HG03064 (cell line): ENCODE measurements around the gene GRID2.
"Not testable (repeated sequence)": the region's sequence is repeated elsewhere in the genome, so short reads cannot be mapped to it uniquely, and the experiment has no call there.

Experiments
- ATAC-seq: cut with Tn5 transposase; IDR thresholded peaks from one replicate; pipeline ENCODE4 v1.9.1; 2021; ENCODE audit warnings: low read depth; ENCODE audit not compliant: unreplicated experiment

GRID2 gene

DNA sequence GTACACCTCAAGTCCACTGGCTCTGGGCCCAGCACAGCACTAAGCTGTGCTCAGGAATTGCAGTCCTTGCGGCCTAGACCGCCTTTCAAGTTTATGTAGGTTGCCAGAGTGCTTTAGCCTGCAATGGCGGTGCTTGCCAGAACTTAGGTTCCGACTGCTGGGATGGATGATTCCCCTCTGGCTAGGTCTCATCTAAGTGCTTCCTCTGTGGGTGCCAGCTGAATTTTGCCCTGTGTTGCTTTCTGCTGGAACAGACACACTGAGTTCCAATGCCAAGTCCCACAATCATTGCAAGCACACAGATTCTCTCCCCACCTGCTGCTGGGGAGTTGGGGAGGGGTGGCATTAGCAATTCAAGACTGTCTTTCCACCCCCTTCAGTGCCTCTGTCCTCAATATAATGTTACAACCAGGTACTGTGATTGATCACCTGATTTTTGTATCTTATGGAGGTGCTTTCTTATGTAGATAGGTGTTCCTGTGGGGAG lies 129.5 kb downstream of the GRID2 start:
- ATAC-seq, result no peak

DNA sequence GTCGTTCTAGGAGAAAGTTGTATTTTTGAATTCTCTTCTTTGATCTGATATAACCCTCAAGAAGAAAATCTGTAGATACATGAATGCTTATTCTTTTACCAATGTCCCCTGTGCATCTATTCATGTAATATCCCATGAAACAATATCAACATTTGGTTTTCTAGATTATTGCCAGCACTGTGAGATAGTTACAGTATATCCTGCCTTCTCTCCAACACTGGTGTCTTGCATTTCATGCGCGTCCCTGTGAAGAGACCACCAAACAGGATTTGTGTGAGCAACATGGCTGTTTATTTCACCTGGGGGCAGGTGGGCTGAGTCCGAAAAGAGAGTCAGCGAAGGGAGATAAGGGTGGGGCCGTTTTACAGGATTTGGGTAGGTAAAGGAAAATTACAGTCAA lies 135.0 kb downstream of the GRID2 start:
- not testable (repeated sequence) for ATAC-seq

DNA sequence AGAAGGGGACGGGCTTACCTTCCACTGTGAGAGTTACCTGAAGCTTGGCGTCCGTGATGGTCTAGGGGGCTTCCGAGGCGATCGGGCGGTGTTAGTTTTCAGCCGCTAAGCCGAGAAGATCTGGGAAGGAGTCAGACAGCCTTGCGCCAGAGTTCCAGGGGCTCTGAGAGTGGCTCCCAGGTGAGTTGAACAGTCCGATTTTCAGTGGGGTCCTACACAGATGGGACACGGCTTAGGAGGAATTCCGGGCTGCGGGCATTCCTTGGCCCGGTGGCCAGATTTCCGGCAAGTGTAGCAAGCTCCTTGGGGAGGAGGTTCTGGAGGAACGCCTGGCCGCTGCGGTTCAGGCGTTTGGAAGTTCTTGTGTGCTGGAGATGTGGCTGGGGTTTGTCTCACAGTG lies 138.4 kb downstream of the GRID2 start:
- not testable (repeated sequence) for ATAC-seq

DNA sequence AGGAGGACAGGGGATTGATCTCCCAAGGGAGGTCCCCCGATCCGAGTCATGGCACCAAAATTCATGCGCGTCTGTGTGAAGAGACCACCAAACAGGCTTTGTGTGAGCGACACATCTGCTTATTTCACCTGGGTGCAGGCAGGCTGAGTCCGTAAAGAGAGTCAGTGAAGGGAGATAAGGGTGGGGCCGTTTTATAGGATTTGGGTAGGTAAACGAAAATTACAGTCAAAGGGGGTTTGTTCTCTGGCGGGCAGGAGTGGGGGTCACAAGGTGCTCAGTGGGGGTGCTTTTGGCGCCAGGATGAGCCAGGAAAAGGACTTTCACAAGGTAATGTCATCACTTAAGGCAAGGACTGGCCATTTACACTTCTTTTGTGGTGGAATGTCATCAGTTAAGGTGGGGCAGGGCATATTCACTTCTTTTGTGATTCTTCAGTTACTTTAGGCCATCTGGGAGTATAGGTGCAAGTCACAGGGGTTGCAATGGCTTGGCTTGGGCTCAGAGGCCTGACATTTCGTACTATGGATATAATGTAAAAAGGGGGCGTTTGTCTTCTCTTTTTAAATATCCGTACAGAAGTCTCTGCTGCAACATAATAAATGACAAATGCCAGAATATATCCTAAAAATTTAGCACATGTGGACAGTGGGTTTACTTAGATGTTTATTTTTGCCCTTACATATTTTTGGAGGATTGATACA lies 140.5 kb downstream of the GRID2 start:
- not testable (repeated sequence) for ATAC-seq

DNA sequence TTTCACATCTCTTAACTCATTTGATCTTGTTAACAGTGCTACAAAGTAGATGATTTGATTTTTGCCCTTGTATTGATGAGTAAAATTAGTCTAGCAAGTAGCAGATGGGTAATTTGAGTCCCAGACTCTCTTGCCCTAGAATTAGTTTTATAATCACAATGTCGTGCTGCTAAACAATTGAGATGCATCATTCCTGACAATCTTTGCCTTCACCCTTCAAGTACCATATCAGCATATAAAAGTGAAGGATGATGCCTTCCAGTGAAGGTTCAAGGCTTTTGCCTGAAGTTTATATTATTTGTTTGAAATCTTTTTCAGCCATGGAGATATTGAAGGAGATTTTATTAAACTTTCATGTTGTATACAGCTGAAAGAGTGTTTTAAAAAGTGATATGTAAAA lies 141.4 kb downstream of the GRID2 start:
- ATAC-seq, result no peak

DNA sequence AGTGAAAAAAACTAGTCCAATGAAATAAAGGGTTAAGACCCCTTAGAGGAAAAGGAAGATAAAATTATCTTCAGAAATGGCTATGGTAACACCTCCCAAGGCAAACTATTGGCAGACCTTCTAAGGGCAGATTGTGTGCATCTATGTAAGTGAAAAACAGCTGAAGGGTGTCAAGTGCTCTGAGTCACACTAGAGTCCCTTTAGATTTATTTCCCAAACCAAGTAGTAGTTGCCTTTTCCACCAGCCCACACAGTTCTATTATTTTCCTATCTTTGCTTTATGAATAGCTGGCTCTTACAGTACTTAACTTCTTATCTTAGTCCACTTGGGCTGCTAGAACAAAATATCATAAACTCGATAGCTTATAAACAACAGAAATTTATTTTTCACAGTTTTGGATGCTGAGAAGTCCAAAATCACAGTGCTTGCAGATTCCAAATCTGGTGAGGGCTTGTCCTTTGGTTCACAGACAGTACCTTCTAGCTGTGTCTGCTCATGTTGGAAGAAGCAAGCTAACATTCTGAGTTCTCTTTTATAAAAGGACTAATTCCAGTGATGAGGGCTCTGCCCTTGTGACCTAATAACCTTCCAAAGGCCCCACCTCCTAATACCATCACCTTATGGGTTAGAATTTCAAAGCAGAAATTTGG lies 143.6 kb downstream of the GRID2 start:
- no peak for ATAC-seq

DNA sequence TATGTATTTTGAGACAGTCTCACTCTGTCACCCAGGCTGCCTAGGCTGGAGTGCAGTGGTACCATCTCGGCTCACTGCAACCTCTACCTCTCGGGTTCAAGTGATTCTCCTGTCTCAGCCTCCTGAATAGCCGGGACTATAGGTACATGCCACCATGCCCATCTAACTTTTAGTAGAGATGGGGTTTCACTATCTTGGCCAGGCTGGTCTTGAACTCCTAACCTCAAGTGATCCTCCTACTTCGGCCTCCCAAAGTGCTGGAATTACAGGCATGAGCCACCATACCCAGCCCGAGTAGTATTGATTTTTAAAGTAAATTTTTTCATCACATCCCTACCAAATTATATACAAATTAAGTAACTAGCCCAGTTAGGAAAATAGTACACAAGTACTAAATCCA lies 144.4 kb downstream of the GRID2 start:
- ATAC-seq, result not testable (repeated sequence)

DNA sequence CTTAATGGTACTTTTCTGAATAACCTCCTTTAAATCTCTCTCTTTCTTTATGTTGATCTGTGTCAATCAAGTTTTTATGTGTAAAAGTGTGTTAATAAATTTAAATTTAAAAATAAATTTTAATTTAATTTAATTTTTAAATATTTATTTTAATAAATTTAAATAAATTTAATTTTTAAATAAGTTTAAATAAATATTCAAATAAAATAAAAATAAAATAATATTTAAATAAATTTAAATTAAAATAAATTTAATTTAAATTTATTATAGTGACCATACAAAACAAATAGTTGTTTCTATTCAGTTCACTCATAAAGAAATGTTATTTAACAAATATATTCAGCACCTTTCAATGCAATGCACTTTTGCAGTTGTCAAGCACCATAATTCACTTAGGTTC lies 146.9 kb downstream of the GRID2 start:
- no peak for ATAC-seq

DNA sequence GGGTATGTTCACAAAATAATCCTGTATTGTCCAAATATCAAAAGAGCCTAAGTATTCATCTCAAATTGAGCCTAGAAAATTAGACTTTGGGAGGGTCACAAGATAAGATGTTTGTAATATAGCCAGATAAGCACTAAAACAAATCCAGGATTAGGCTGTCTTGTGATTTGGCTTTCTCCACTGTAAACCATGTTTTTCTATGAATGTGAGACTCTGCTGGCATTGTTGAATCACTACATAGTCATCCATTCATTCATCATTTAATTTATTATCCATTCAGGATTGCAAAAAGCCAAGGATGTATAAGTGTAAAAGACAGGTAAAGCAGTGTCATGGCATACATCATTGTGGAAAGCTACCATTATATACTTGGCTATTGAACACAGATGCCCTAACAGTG lies 148.0 kb downstream of the GRID2 start:
- ATAC-seq, result no peak

DNA sequence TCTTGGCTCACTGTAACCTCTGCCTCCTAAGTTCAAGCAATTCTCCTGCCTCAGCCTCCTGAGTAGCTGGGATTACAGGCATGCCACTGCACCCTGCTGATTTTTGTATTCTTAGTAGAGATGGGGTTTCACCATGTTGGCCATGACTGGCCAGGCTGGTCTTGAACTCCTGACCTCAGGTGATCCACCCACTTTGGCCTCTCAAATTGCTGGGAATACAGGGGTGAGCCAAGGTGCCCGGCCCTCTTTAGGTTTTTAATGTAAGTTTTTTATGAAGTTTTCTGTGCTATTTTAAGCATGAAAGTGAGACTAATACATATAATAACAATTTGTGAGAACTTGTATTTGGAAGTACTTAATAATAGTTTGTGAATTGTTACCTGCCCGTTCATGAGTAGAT lies 148.6 kb downstream of the GRID2 start:
- not testable (repeated sequence) for ATAC-seq

DNA sequence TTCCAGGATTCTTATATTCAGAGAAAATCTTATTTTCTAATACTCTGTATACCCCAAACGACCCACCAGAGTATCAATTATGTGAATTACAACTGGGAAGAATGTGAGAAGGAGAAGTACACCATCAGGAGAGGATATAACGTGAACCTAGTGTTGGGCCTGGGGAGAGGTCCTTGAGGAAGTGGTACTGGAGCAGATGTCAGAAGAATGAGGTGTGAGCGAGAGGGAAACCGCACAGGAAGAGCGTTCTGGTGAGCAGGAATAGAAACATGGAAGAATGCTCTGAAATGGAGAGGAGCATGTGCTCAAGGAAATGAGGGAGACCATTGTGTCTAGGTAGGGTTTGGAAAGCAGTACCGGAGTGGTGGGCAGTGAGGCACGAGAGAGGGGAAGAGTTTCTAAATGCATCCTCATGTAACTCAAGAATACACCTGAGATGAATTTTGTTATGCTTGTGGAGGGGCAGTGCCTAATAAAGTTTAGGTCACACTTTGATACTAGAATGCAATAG lies 151.6 kb downstream of the GRID2 start:
- no peak for ATAC-seq

DNA sequence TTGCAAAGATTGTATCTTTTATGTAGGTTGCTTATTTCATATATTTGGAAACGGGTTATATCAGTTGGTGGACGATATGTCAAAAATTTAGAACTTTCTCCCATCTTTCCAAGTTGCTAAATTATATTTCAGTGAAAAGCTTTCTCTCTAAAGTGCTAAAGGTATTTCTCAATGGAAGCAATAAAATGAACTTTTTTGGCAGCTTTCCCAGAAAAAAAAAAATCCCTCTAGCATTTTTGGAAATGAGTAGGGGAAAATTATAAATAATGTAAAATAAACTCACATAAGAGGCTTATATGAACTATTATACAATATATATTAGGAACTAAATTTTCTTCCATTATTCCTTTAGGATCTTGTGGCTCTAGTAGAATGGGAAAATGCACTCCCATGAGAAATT lies 152.2 kb downstream of the GRID2 start:
- no peak for ATAC-seq

DNA sequence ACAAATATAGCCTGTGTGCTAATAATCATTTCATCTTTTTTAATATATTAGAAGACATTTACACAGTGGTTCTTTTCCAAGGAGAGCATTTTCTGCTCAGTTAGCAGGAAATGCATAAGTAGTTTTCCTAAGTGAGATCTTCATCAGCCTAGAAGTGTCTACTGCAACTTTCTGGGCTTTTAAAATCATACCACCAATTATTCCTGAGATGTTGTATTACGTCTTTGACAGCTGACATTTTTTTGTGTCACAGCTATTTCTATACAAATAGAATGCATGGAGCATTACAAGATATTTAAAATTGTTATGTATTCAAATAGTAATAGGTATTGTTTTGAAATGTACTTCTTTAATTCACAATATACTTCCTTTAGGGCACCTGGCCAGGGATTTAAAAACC lies 158.0 kb downstream of the GRID2 start:
- no peak for ATAC-seq

DNA sequence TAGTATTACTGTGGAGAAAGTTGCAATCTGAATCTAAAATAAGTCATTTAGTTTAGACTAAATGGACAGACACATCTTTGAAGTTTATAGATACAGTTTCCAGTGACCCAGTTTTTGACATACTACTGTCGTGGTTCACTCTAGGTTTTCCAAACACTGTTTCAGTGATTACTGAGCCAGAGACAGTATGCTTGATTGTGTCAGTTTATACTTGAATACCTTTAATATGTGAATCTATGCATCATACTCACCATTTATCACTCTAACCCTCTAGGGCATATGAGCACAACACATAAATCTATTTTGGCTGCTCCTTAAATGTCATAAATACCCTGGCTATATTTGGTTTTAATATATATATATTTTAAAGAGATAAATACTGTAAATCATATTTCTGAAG lies 173.5 kb downstream of the GRID2 start:
- ATAC-seq, result no peak

DNA sequence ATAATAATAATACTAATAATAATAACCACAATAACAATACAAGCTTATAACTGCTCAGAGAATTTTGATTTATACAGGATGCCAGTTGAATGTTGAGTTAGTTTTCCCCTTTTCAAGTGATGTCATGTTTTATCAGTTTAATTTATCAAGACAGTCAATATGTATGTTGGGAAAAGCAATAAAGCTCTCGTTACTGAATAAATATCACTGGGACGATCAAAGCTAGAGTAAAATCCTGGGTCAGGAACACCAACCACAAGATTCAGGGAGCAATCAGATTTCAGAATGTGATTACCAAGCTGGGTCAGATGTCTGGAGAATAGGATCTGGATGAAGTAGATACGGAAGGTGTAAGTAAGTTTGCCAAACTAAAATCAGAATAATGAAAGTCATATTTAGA lies 179.6 kb downstream of the GRID2 start:
- ATAC-seq, result no peak

DNA sequence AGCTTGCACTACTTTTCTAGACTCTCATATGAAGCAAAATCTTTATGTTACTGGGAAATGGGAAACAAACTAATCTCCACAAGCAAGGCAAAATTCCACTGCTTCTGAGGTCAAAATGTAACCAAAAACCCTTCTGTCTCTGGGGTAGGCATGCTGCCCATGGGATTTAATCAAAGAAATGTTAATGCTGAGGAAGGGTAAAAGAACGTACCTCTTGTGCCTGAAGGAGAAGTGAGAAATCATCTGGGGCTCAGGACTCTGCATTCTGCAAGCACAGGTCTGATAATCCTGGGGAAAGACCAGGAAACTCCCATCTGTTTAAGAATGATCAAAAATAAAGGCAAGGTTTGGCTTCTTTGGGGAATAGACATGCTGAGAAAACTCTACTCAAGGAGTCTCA lies 184.7 kb downstream of the GRID2 start:
- ATAC-seq, result no peak

DNA sequence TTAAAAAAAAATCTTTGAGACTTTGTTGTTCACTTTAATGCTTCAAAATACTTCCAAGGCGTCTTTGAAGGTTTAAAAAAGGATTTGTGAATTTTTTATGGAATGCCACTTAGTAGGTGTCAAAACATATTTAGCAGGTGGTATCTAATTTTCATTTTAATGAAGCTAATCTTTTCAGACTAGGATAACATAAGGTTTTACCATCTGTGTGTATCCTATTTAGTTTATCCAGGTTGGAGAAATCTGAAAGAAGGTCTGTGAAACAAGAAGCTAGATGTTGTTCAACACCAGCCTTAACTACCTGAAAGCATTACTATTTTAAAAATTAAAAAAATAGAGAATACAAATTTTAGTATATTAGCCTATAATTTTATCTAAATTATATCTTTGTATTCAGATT lies 193.4 kb downstream of the GRID2 start:
- ATAC-seq, result no peak

DNA sequence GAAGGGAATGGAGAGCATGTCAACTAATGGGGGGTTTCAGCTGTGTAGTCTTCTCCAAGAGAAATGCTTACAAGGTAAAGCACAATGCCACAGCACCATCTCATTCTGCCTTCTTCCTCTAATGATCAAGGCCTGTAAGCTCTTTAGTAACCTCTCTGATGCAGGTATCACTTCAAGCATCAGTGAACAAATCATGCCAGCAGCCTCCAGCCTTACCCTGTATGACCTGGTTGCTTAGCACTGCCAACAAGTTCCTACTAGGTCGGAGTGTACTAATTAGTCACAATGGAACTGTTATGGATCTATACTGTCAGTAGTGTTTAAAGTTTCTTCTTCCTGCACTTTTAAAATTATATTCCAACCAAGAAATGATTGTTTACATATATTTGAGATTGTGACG lies 197.7 kb downstream of the GRID2 start:
- ATAC-seq, result no peak

DNA sequence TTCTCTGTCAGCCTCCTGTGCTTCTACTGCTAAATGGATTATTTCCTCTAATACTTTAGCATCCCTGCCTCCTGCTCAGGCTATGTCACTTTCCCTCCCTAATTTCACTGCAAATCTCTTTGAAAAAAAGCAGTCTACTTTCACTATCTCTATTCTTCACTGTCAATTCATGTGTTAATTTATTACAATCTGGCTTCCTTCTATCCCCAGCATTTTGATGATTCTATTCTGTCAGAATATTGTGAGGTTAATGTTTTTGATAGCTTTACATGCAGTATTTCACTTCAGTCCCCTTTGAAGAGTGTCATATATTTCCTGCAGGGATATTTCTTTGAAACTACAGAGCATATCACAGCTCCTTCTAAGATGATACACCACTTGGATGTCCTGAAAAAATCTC lies 203.2 kb downstream of the GRID2 start:
- ATAC-seq, result no peak

DNA sequence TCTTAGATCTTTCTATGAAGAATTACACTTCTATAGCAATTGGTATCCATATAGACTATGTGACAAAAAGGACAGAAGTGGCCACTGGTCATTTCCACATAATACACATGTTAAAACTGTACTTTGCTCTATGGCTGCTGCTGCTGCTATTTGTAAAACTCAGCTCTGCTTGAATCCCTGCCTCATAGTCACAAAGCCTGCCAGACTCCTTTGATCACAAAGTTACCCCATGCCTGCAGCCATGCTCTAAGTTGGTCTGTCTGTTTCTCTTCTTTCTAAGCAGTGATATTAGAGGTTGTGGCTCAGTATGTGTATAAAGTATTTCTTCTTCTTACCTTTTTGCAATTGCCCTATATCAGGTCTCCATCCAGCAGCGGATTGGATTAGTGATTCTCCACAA lies 210.9 kb downstream of the GRID2 start:
- no peak for ATAC-seq

DNA sequence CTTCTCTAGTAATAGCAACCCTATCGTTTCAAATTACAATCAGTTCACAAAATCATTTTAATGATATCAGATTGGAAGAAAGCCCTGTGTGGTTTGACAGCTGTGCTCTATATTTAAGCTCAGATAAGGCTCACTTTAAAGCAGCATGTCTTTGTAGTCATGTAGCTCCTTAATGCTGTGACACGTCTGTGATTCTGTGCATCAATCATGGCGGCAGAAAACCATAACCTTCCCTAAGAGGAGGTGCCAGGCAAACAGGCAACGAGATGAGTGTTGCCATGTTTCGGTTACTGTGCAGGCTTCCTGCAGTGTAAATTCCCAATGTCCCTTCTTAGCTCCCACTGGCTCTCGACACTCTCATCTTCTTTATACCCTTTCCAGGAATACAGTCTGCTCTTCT lies 212.7 kb downstream of the GRID2 start:
- no peak for ATAC-seq

DNA sequence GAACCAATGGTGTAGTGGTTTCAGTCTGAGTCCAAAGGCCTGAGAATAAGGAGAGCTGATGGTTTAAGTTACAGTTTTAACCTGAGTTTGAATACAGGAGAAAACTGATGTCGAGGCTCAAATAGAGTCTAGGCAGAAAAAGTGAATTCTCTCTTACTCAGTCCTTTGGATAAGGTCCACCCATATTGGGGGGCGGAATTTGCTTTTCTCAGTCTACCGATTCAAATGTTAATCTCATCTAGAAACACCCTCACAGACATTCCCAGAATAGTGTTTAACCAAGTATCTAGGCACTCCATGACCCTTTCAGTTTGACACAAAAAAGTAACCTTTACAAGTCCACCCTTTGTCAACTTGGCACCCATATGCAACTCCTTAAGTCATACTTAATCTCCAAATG lies 216.0 kb downstream of the GRID2 start:
- no peak for ATAC-seq
